Measurements from ENCODE around the gene ZYX.
A peak's percentile ranks its signal among the peaks of the same experiment; 100 is the strongest.
"Not testable (repeated sequence)": the region's sequence is repeated elsewhere in the genome, so short reads cannot be mapped to it uniquely, and the experiment has no call there.

ZYX gene

GRCh38 chr7:143407287-143408251, 26.4 kb downstream of the ZYX start:
- H3K27ac ChIP-seq (ENCODE audit: low read depth, low read length), result no peak overlapping the region
- H3K9ac ChIP-seq (ENCODE audit: low read length in 5 of 5), result no peak overlapping the region
- H3K36me3 ChIP-seq (ENCODE audit: control insufficient read depth in 5 of 5, insufficient read depth in 5 of 5, low read length in 5 of 5), result no peaks in the 10 kb centered on the region
- no peak overlapping the region for H3K4me3 ChIP-seq (ENCODE audit: low read depth in 1 of 5, low read length in 5 of 5)
- H3K27me3 ChIP-seq (ENCODE audit: control insufficient read depth in 5 of 5, insufficient read depth in 4 of 5, low read length in 5 of 5), result no peaks in the 10 kb centered on the region
- H3K4me1 ChIP-seq (ENCODE audit: control insufficient read depth in 5 of 5, insufficient read depth in 5 of 5, low read length in 5 of 5), result peaks cover 6 to 42% (median 32%) of the 10 kb centered on the region in 5 donors
- no peaks in the 10 kb centered on the region for H3K9me3 ChIP-seq (ENCODE audit: control insufficient read depth in 5 of 5, low read length in 5 of 5)

GRCh38 chr7:143408252-143408685, 27.1 kb downstream of the ZYX start:
- H3K4me1 ChIP-seq (ENCODE audit: control insufficient read depth in 5 of 5, insufficient read depth in 5 of 5, low read length in 5 of 5), result peaks cover 6 to 42% (median 32%) of the 10 kb centered on the region in 5 donors
- no peak overlapping the region for H3K4me3 ChIP-seq (ENCODE audit: low read depth in 1 of 5, low read length in 5 of 5)
- no peak overlapping the region for H3K9ac ChIP-seq (ENCODE audit: low read length in 5 of 5)
- no peaks in the 10 kb centered on the region for H3K27me3 ChIP-seq (ENCODE audit: control insufficient read depth in 5 of 5, insufficient read depth in 4 of 5, low read length in 5 of 5)
- no peak overlapping the region for H3K27ac ChIP-seq (ENCODE audit: low read depth, low read length)
- H3K36me3 ChIP-seq (ENCODE audit: control insufficient read depth in 5 of 5, insufficient read depth in 5 of 5, low read length in 5 of 5), result no peaks in the 10 kb centered on the region
- no peaks in the 10 kb centered on the region for H3K9me3 ChIP-seq (ENCODE audit: control insufficient read depth in 5 of 5, low read length in 5 of 5)

- Histone ChIP-seq H3K27me3 (ENCODE audit: control insufficient read depth in 5 of 5, insufficient read depth in 4 of 5, low read length in 5 of 5) (no peaks in the 10 kb centered on the region), H3K27ac (ENCODE audit: low read depth, low read length) (no peak within 1 kb of the TSS), H3K4me3 (ENCODE audit: low read depth in 1 of 5, low read length in 5 of 5) (peak within 1 kb of the TSS in 2 of 5 donors; percentile 24 to 26), H3K4me1 (ENCODE audit: control insufficient read depth in 5 of 5, insufficient read depth in 5 of 5, low read length in 5 of 5) (peaks cover 6 to 42% (median 32%) of the 10 kb centered on the region in 5 donors), H3K9me3 (ENCODE audit: control insufficient read depth in 5 of 5, low read length in 5 of 5) (no peaks in the 10 kb centered on the region), H3K9ac (ENCODE audit: low read length in 5 of 5) (no peak within 1 kb of the TSS), H3K36me3 (ENCODE audit: control insufficient read depth in 5 of 5, insufficient read depth in 5 of 5, low read length in 5 of 5) (no peaks in the 10 kb centered on the region)
Measured at GRCh38 chr7:143408686-143409561, 27.8 kb downstream of the ZYX start, which contains the start of gene EPHA1. TSS of gene EPHA1 (minus strand) at chr7:143408856. CDS start at chr7:143408805, 51 bp downstream.

- Histone ChIP-seq H3K9ac (ENCODE audit: low read length in 5 of 5) (no peak overlapping the region), H3K4me1 (ENCODE audit: control insufficient read depth in 5 of 5, insufficient read depth in 5 of 5, low read length in 5 of 5) (peaks cover 4 to 36% (median 28%) of the 10 kb centered on the region in 5 donors), H3K9me3 (ENCODE audit: control insufficient read depth in 5 of 5, low read length in 5 of 5) (no peaks in the 10 kb centered on the region), H3K27ac (ENCODE audit: low read depth, low read length) (no peak overlapping the region), H3K27me3 (ENCODE audit: control insufficient read depth in 5 of 5, insufficient read depth in 4 of 5, low read length in 5 of 5) (no peaks in the 10 kb centered on the region), H3K36me3 (ENCODE audit: control insufficient read depth in 5 of 5, insufficient read depth in 5 of 5, low read length in 5 of 5) (no peaks in the 10 kb centered on the region), H3K4me3 (ENCODE audit: low read depth in 1 of 5, low read length in 5 of 5) (peak overlapping the region in 1 of 5 donors; percentile 26)
Measured at GRCh38 chr7:143410521-143411004, 29.4 kb downstream of the ZYX start.

GRCh38 chr7:143411976-143412708, 31.0 kb downstream of the ZYX start:
- H3K27me3 ChIP-seq (ENCODE audit: control insufficient read depth in 5 of 5, insufficient read depth in 4 of 5, low read length in 5 of 5), result no peaks in the 10 kb centered on the region
- no peak overlapping the region for H3K9ac ChIP-seq (ENCODE audit: low read length in 5 of 5)
- no peaks in the 10 kb centered on the region for H3K9me3 ChIP-seq (ENCODE audit: control insufficient read depth in 5 of 5, low read length in 5 of 5)
- peaks cover 4 to 40% (median 32%) of the 10 kb centered on the region in 5 donors for H3K4me1 ChIP-seq (ENCODE audit: control insufficient read depth in 5 of 5, insufficient read depth in 5 of 5, low read length in 5 of 5)
- H3K36me3 ChIP-seq (ENCODE audit: control insufficient read depth in 5 of 5, insufficient read depth in 5 of 5, low read length in 5 of 5), result no peaks in the 10 kb centered on the region
- no peak overlapping the region for H3K4me3 ChIP-seq (ENCODE audit: low read depth in 1 of 5, low read length in 5 of 5)
- no peak overlapping the region for H3K27ac ChIP-seq (ENCODE audit: low read depth, low read length)

- Histone ChIP-seq H3K27me3 (ENCODE audit: control insufficient read depth in 5 of 5, insufficient read depth in 4 of 5, low read length in 5 of 5) (no peaks in the 10 kb centered on the region), H3K4me1 (ENCODE audit: control insufficient read depth in 5 of 5, insufficient read depth in 5 of 5, low read length in 5 of 5) (peaks cover 4 to 31% (median 28%) of the 10 kb centered on the region in 5 donors), H3K27ac (ENCODE audit: low read depth, low read length) (no peak overlapping the region), H3K9ac (ENCODE audit: low read length in 5 of 5) (no peak overlapping the region), H3K4me3 (ENCODE audit: low read depth in 1 of 5, low read length in 5 of 5) (no peak overlapping the region), H3K36me3 (ENCODE audit: control insufficient read depth in 5 of 5, insufficient read depth in 5 of 5, low read length in 5 of 5) (no peaks in the 10 kb centered on the region), H3K9me3 (ENCODE audit: control insufficient read depth in 5 of 5, low read length in 5 of 5) (no peaks in the 10 kb centered on the region)
Measured at GRCh38 chr7:143413123-143413522, 32.0 kb downstream of the ZYX start.

- H3K27ac ChIP-seq (ENCODE audit: low read depth, low read length); H3K36me3 ChIP-seq (ENCODE audit: control insufficient read depth in 5 of 5, insufficient read depth in 5 of 5, low read length in 5 of 5); H3K9me3 ChIP-seq (ENCODE audit: control insufficient read depth in 5 of 5, low read length in 5 of 5); H3K9ac ChIP-seq (ENCODE audit: low read length in 5 of 5); H3K27me3 ChIP-seq (ENCODE audit: control insufficient read depth in 5 of 5, insufficient read depth in 4 of 5, low read length in 5 of 5); H3K4me3 ChIP-seq (ENCODE audit: low read depth in 1 of 5, low read length in 5 of 5): not testable (repeated sequence)
- peaks cover 0 to 22% (median 17%) of the 10 kb centered on the region in 5 donors for H3K4me1 ChIP-seq (ENCODE audit: control insufficient read depth in 5 of 5, insufficient read depth in 5 of 5, low read length in 5 of 5)
Measured at GRCh38 chr7:143415209-143415608, 34.1 kb downstream of the ZYX start.

- no peak overlapping the region for H3K27ac ChIP-seq (ENCODE audit: low read depth, low read length)
- no peaks in the 10 kb centered on the region for H3K9me3 ChIP-seq (ENCODE audit: control insufficient read depth in 5 of 5, low read length in 5 of 5)
- no peaks in the 10 kb centered on the region for H3K36me3 ChIP-seq (ENCODE audit: control insufficient read depth in 5 of 5, insufficient read depth in 5 of 5, low read length in 5 of 5)
- H3K4me3 ChIP-seq (ENCODE audit: low read depth in 1 of 5, low read length in 5 of 5), result no peak overlapping the region
- no peak overlapping the region for H3K9ac ChIP-seq (ENCODE audit: low read length in 5 of 5)
- peaks cover 0 to 2% (median 0%) of the 10 kb centered on the region in 5 donors for H3K27me3 ChIP-seq (ENCODE audit: control insufficient read depth in 5 of 5, insufficient read depth in 4 of 5, low read length in 5 of 5)
- H3K4me1 ChIP-seq (ENCODE audit: control insufficient read depth in 5 of 5, insufficient read depth in 5 of 5, low read length in 5 of 5), result peaks cover 0 to 18% (median 11%) of the 10 kb centered on the region in 5 donors
Measured at GRCh38 chr7:143415742-143416397, 34.7 kb downstream of the ZYX start.

GRCh38 chr7:143416565-143417149, 35.5 kb downstream of the ZYX start:
- Histone ChIP-seq H3K4me3 (ENCODE audit: low read depth in 1 of 5, low read length in 5 of 5) (no peak overlapping the region), H3K27me3 (ENCODE audit: control insufficient read depth in 5 of 5, insufficient read depth in 4 of 5, low read length in 5 of 5) (peaks cover 0 to 2% (median 0%) of the 10 kb centered on the region in 5 donors), H3K9me3 (ENCODE audit: control insufficient read depth in 5 of 5, low read length in 5 of 5) (no peaks in the 10 kb centered on the region), H3K9ac (ENCODE audit: low read length in 5 of 5) (no peak overlapping the region), H3K27ac (ENCODE audit: low read depth, low read length) (no peak overlapping the region), H3K4me1 (ENCODE audit: control insufficient read depth in 5 of 5, insufficient read depth in 5 of 5, low read length in 5 of 5) (peaks cover 0 to 11% (median 7%) of the 10 kb centered on the region in 5 donors), H3K36me3 (ENCODE audit: control insufficient read depth in 5 of 5, insufficient read depth in 5 of 5, low read length in 5 of 5) (no peaks in the 10 kb centered on the region)

Measured in subcutaneous abdominal adipose tissue (tissue), 5 donors.